A549 treated with ZK216348 at 1 μM for 4 hours (cell line): Measurements from ENCODE around the gene NME7. TPM values are rescaled to one million over a fixed set of nuclear protein-coding genes. Genes with fewer than 3 reads are reported as not detected.

ENCODE experiments used
- total RNA-seq: library from RNA; stranded (reverse); fragments of 200-300 nt; extraction: Qiagen RNA extraction; gene quantifications from 5 replicates; pipeline ENCODE4 v1.2.3, GENCODE V29; 2022; ENCODE audit warnings: low read depth

The NME7 gene
- 18.7 to 51.0 TPM (median 22.8 TPM) in 5 replicates for total RNA-seq

GRCh38 chr1:169367686-169368405, at the start of gene NME7, which contains the start of gene BLZF1:
NME7 (minus strand) TSS chr1:169367797; CDS start chr1:169367710, 87 bp downstream.
BLZF1 (plus strand) TSS chr1:169368195; CDS start chr1:169369523, 1,328 bp downstream.

GRCh38 chr1:169106095-169106920, 261.3 kb downstream of the NME7 start, which contains the start of gene ATP1B1:
ATP1B1 (plus strand) TSS chr1:169106690; CDS start chr1:169106830, 140 bp downstream.

Other genes with a start within 250 kb of the NME7 start
- 13.7 to 29.3 TPM (median 14.9 TPM) in 5 replicates for gene BLZF1, start 398 bp upstream of the NME7 start, total RNA-seq
- 0.14 to 0.53 TPM (median 0.18 TPM) in 4 of 5 replicates, not detected in the other for gene CCDC181, start 59.7 kb upstream of the NME7 start, total RNA-seq
- gene SLC19A2, start 118.1 kb upstream of the NME7 start, total RNA-seq, result 7.3 to 15.2 TPM (median 12.9 TPM) in 5 replicates
- gene F5, start 218.7 kb upstream of the NME7 start, total RNA-seq, result 0.05 to 0.23 TPM (median 0.09 TPM) in 5 replicates